HG03575 (cell line): Measurements from ENCODE around the gene TYRP1.

ENCODE experiments used
- ATAC-seq: cut with Tn5 transposase; IDR thresholded peaks from one replicate; pipeline ENCODE4 v1.9.1; 2021; ENCODE audit not compliant: unreplicated experiment, insufficient number of reproducible peaks, low FRiP score; ENCODE audit errors: extremely low read depth

TYRP1 gene

DNA sequence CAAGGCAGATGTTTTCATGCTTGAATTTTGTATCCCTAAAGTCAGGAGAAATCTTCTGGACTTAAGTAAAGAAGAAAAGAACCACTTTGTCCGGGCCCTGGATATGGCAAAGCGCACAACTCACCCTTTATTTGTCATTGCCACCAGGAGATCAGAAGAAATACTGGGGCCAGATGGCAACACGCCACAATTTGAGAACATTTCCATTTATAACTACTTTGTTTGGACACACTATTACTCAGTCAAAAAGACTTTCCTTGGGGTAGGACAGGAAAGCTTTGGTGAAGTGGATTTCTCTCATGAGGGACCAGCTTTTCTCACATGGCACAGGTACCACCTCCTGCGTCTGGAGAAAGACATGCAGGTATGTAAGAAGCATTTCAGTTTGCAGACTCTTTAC lies 2.3 kb downstream of the TYRP1 start:
- no peak for ATAC-seq

DNA sequence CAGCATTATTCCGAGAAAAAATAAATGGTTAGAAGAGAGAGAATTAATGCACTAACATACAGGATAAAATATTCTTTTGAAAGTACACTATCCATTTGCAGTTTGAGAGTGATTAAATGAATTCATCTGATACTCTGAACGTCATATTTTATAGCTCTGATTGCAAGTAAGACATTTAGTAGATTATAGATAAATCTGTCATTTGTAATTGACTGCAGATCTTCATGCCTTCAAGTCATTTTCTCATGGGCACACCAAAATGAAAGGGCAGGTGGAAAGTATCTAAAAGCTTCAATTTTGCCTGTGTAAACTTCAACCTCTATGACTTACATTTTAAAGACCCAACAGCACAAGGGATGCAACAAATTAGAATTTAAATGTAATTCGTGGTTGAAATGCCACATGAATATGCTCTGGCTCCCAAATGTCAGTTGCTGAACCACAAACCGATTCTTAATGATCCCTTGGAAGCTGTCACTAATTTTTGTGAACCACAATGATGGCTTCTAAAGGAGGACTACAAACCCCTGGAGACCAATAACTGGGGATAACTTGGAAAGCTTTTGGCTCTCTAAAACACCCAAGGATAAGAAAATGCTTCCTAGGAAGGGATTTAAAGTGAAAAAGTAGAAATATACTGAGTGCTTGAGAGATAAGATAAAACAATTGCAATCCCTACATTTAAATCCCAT lies 3.9 kb downstream of the TYRP1 start:
- ATAC-seq: no peak

- ATAC-seq: no peak
Observed at GRCh38 chr9:12697719-12698118, 4.5 kb downstream of the TYRP1 start.

DNA sequence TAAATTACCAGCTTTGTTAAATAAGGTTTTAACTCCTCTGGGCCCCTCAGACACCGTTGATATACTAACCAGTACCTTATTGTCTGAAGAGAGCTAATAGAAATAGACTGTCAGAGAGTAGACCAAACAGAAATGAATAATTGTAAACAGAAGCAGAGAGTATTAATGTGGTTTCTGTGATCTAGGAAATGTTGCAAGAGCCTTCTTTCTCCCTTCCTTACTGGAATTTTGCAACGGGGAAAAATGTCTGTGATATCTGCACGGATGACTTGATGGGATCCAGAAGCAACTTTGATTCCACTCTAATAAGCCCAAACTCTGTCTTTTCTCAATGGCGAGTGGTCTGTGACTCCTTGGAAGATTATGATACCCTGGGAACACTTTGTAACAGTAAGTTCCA lies 5.1 kb downstream of the TYRP1 start:
- no peak for ATAC-seq

GRCh38 chr9:12698986-12699385 lies 5.8 kb downstream of the TYRP1 start:
- no peak for ATAC-seq

DNA sequence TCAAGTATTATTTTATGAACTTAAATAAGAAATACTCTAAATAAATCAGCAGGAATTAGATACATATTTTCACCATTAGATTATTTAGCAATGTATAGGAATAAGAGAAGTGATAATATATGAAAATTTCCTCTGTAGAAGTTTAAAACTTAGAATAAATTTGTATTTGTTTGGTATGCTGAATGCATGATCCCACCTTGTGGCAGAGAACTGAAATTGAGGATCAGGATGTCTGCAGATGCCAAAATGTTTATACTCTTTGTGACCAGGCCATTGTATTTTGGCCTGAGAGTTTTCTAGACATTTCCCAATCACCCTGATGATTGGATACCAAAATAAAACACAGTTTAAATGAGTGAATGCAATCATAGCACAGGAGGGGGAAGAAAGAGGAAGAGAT lies 6.3 kb downstream of the TYRP1 start:
- ATAC-seq: no peak

- ATAC-seq: no peak
Observed at GRCh38 chr9:12701126-12701525, 7.9 kb downstream of the TYRP1 start.

DNA sequence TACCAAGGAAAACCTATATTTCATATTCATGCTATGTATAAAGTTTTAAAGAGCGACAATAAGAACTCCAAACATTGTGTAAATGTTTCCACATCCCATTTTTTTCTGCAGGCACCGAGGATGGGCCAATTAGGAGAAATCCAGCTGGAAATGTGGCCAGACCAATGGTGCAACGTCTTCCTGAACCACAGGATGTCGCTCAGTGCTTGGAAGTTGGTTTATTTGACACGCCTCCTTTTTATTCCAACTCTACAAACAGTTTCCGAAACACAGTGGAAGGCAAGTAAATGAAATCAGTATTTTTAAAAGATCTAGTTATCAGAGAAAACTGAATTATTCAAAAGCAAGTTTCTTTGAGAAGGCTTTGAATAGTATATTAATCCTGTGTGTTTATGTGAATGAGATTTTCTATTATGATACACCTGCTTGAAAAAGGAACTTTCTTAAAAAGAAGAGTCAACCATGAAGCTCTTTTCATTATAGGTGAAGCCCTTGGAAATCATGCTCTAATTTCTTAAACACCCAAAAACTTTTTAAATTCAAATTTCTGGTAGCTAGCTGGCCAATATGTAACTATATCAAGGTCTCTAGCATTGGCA lies 9.1 kb downstream of the TYRP1 start:
- ATAC-seq: no peak

- ATAC-seq: no peak
Observed at GRCh38 chr9:12703996-12704395, 10.8 kb downstream of the TYRP1 start.

DNA sequence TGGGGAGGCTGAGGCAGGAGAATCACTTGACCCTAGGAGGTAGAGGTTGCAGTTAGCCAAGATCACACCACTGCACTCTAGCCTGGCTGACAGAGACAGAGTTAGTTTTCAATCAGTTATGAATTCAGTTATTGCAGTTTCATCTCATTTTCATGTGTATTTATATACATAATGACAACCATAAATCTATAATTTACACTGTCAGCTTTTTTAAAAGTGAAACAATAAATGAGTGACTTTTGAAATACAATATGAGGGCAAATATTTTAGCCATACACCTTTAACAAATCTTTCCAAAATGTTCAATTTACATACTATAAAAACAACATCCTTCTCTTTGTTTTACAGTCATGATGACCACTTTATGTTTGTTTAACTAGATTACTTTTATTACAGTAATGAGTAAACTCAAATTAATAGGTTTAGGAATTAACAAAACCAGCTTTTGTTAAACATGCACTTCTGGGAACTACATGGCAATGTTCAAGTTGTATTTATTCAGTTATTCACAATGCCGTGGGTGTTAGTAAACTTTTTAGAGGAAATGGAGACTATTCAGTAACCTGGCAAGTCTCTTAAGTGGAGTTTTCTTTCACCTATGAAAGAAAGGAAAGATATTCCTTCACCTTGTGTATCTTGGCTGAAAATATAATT lies 12.7 kb downstream of the TYRP1 start:
- ATAC-seq: no peak

DNA sequence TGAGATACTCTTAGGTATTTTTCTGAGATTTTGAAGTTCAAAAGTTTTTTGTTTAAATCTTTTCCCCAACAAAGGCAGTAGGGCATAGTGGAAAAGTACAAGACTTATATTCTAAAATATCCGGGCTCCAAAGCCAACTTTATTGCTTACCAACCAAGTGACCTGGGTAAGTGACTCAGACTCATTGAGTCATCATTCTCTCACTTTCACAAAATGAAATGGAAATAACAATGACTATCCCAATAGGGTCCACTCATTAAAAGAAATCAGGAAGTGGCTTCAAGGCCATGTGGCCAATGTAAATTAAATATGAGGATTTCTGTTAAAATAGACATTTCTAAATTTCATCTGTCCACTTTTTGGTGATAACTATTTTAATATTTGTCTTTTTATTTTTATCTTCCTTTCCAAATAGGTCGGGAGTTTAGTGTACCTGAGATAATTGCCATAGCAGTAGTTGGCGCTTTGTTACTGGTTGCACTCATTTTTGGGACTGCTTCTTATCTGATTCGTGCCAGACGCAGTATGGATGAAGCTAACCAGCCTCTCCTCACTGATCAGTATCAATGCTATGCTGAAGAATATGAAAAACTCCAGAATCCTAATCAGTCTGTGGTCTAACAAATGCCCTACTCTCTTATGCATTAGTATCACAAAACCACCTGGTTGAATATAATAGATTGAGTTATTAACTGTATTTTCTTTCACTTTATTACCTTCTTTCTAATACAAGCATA lies 15.5 kb downstream of the TYRP1 start:
- no peak for ATAC-seq

DNA sequence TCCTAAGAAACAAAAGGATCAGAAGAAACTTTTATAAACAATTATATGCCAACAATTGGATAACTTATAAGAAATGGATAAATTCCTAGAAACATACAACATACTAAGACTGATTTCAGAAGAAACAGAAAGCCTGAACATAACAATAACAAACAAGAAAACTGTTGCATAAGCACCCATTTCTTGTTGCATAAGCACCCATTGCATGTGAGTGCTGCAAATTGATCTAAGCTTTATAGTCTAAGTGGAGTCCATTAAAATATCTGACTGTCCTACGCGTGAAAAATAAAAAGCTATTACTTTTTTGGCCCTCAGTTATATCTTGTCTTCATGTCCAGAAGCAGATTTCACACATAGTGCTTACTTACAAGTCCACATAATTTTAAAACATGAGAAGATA lies 19.3 kb downstream of the TYRP1 start:
- ATAC-seq: no peak

GRCh38 chr9:12715268-12715667 lies 22.1 kb downstream of the TYRP1 start:
- no peak for ATAC-seq

DNA sequence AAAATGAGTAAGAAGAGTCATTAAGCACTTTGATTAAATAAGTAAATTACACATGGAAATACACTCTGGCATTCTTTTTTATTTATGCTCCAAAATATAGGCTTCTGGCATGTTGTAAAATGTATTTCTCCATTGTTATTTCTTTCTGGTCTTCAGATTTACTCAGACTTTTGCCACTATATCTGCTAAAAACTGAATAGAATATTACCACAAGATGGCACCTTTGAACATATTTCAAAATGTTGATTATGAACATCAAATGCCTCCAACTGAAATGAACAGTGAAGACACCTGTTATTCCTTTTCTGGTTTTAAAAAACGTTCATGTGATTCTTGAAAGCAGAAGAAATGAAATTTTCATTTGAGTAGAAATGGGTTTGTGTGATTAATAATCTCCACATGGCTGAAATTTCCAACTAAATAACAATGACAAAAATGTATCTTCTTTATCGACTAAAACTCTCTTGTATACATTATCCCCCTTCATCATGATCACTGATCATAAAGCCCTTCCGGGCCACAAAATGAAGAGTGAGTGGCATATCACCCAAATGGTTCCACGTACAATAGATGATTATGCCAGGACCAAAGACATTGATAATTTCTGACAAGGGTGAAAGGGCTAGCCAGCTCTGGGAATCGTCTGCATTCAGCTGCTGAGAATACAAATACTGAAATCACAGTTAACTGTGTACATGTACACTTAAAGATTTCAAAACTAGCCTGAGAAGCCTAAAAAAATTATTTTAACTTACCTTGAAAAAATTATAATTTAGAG lies 23.8 kb downstream of the TYRP1 start:
- ATAC-seq: no peak

DNA sequence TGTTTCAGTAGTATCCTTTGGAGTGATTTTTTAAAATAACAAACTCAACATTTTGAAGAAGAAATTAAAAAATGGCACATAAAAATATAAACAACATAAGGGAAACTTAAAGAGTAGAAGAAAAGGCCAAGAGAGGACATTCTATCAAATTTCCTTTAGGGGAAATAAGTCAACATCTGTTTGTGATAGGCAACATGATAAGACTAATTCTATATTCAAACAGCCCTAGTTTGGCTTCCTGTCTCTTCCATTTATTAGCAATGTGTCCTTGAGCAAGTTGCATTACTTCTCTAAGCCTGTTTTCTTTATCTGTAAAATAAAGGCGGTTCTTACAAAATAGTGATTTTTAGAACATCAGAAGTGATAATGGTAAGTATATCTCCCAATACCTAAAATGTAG lies 24.7 kb downstream of the TYRP1 start:
- no peak for ATAC-seq

DNA sequence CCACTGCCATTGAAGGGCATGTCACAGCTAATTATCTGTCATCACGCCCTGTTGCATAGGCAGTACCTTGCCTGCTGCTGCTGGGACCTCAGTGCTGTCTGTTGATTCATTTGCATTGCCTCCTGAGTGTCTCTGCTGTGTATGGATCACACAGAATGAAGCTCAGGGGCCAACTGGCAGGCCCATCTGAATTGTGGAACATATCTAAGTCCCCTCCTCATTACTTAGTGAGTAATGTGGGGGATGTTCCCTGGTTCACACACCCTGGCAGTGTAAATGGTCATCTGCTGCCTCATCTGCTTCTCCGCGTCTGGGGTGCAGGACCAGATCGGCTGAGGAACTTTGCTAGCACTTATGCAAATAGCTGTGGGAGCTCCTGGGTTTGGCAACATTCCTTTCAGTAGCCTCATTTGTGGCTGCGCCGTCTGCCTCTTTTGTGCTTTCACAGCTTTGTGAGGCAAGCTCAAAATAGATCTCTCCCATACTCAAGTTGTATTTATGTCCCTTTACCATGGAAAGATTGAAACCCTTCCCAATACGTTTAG lies 25.4 kb downstream of the TYRP1 start:
- ATAC-seq: no peak

- no peak for ATAC-seq
Observed at GRCh38 chr9:12719431-12719830, 26.2 kb downstream of the TYRP1 start.

DNA sequence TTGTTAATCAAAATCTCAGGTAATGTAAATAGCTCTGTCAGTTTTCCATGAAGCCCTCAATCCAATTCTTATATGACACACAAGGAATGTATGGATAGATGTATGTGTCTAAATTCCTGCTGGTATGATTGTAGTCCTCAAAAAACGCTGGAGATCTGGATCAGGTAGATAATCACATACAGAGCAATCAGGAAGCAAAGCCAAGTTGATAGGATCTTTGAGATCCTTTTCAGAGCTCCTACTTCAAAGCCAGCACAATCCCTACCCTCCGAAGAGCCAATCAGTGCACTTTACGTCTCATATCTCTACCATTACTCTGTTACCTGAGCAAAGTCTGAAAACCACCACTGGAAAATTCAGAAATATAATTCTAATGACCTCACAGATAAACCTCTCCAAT lies 27.4 kb downstream of the TYRP1 start:
- ATAC-seq: no peak

DNA sequence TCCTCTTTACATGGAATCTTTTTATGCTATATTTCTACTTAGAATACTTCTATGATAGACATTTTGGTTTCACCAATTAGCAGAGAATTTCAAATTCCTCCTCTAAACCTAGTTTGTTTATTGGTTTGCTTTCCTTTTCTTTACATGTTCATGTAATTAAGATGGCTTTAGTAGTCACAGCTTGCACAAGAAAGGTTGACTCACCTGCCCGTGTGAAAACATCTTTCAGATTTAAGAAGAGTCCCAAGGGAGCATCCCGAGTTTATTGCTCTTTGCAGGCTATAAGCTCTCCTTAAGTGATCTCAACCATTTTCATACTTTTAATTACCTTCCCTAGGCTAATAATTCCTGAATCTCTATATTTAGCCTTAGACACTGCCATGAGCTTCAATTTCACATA lies 28.9 kb downstream of the TYRP1 start:
- ATAC-seq: no peak
